HG03066 (cell line): ENCODE data around the gene DNAJC18.

ENCODE experiments used
- ATAC-seq: cut with Tn5 transposase; IDR thresholded peaks from one replicate; pipeline ENCODE4 v1.9.1; 2021; ENCODE audit warnings: low read depth; ENCODE audit not compliant: unreplicated experiment

Gene DNAJC18

DNA sequence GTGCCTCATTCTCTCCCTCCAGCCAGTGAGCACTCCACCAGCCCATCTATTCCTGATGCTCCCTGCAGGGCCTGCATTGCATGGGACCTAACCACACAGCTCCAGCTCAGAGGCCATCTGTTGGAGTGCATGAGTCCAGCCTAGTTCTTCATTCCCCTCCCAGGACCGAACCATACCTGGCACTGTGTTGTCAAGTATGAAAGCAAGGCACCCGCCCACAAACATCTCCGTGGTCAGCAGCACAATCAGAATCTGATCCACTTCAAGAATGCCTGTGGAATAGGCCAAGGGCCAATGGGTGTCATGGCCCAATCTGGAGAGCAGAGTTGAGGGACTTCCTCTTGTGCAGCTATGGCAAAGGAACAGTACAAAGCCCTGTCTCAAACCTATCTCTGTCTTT lies 62.1 kb downstream of the DNAJC18 start:
- no peak for ATAC-seq

DNA sequence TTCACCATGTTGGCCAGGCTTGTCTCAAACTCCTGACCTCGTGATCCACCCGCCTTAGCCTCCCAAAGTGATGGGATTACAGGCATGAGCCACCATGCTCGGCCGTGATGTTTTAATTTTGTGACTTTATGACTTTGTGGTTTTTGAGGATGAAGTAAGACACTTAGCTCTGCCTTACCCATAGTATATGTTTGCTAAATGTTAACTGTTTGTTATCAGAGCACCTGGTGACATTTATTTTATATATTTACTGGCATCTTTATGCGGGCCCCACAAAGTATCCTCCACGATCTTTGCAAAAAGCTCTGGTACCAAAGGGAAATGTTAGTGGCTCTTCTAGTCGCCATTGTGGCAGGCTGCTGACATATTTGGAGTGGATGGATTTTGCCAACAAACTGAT lies 63.0 kb downstream of the DNAJC18 start:
- ATAC-seq = no peak

DNA sequence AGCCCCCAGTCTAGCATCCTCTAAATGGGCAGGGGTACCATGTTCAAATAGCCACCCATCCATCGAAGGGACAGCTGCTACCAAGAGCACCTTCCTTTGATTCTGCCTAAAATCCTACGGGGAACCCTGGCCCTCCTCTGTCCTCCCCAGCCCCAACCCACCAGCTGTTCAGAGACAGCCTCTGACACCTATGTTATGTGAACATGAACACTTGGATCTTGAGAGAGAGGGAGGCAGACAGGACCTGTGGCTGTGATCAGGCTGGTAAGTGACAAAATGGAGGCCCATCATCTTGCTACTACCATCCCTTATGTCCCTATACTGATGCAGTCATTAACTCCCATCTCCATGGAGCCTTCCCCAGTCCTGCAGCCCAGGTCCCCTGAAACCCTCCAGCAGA lies 64.4 kb downstream of the DNAJC18 start:
- no peak for ATAC-seq

GRCh38 chr5:139371482-139372435 lies 67.6 kb downstream of the DNAJC18 start:
- ATAC-seq = no peak

- ATAC-seq = no peak
These were observed 70.1 kb downstream of the DNAJC18 start for GRCh38 chr5:139369181-139369580.

DNA sequence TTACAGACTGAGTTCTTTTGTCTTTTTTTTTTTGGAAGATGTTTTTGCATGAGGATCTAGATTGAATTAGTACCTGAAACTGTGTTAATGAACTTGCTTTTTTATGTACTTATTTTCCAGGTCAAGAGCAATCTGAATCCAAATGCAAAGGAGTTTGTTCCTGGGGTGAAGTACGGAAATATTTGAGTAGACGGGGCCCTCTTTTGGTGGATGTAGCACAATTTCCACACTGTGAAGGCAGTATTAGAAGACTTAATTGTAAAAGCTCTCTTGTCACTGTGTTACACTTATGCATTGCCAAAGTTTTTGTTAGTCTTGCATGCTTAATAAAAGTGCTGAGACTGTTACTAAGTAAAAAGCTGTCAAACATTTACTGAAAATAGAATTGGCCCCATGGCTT lies 70.7 kb downstream of the DNAJC18 start:
- ATAC-seq = no peak

- ATAC-seq = no peak
These were observed 74.9 kb downstream of the DNAJC18 start for GRCh38 chr5:139364466-139364865.

DNA sequence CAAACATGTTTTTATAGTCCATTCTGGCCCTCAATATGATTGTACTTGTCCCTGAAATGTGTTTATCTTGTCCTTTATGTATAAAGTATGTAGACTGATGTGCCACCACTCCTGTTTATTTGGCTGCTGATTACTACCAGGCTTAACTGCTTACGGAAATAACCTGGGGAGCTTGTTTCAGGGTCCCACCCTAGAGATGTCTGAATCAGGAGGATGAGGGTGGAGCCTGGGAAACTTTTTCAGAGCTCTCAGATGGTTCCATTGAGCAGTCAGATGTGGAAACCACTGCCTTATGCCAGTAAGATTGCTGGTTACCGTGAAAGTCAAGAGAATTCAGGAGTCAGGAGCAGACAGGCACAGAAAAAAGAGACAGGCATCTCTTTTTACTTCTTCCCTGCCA lies 75.4 kb downstream of the DNAJC18 start:
- no peak for ATAC-seq

DNA sequence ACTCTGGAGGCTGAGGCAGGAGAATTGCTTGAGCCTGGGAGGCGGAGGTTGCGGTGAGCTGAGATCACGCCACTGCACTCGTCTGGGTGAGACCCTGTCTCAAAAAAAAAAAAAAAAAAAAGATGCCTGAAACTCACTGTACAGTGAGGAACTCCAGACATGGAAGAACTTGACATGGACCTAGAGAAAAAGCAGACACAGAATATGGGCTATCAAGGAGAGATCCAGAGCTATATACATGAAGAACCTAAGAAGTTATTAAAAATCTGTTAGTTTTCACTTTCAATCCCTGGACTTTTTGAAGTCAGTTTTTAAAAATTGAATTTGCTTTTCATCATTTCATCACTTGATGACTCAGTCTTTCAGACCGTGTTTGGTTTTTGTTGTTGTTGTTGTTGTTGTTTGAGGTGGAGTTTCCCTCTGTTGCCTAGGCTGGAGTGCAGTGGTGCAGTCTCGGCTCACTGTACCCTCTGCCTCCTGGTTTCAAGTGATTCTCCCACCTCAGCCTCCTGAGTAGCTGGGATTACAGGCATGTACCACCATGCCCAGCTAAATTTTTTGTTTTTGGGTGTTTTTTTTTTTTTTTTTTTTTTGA lies 77.4 kb downstream of the DNAJC18 start:
- no peak for ATAC-seq

DNA sequence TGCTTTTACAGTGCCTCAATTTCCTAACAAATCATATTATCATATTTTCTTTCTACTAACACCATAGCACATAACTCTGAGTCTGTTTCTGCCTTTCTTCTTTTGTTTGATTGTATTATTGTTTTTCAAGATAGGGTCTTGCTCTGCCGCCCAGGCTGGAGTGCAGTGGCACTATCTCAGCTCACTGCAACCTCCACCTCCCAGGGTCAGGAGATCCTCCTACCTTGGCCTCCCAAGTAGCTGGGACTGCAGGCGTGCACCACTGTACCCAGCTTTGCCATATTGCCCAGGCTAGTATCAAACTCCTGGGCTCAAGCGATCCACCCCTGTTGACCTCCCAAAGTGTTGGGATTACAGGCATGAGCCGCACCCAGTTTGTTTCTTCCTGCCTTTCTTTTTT lies 78.9 kb downstream of the DNAJC18 start:
- no peak for ATAC-seq
